GM12865 (cell line): Measurements from ENCODE around the gene GCLC.

ENCODE experiments used
- DNase-seq: peaks from one replicate; pipeline ENCODE4 v3.0.0; 2010; ENCODE audit warnings: low read depth
- H3K4me3 ChIP-seq: 2 replicates; pipeline ENCODE4 v1.5.1; 2011; ENCODE audit warnings: mild to moderate bottlenecking, low read depth, low read length, control low read depth
- CTCF ChIP-seq: IDR thresholded peaks from 2 replicates; pipeline ENCODE4 v1.5.1; 2011; ENCODE audit warnings: low read length, control low read depth, low read depth, inconsistent platforms; ENCODE audit not compliant: insufficient read depth; ENCODE audit errors: missing control alignments

The GCLC gene

GRCh38 chr6:53585208-53585900, 40.5 kb upstream of the GCLC start:
- DNase-seq, result no peak
- H3K4me3 ChIP-seq, result no peak overlapping the region
- TF ChIP-seq CTCF, result no peak

- DNase-seq, result no peak
- no peak for TF ChIP-seq CTCF
- no peak overlapping the region for H3K4me3 ChIP-seq
Measured at GRCh38 chr6:53584726-53585125, 39.8 kb upstream of the GCLC start.

GRCh38 chr6:53583451-53583850, 38.5 kb upstream of the GCLC start:
- DNase-seq, result no peak
- no peak overlapping the region for H3K4me3 ChIP-seq
- no peak for TF ChIP-seq CTCF

- DNase-seq, result no peak
- no peak overlapping the region for H3K4me3 ChIP-seq
- TF ChIP-seq CTCF, result no peak
Measured at GRCh38 chr6:53582963-53583362, 38.1 kb upstream of the GCLC start.

GRCh38 chr6:53581856-53582255, 37.0 kb upstream of the GCLC start:
- DNase-seq, result no peak
- no peak for TF ChIP-seq CTCF
- H3K4me3 ChIP-seq, result no peak overlapping the region

GRCh38 chr6:53581173-53581773, 36.4 kb upstream of the GCLC start:
- H3K4me3 ChIP-seq, result no peak overlapping the region
- DNase-seq, result no peak
- TF ChIP-seq CTCF, result no peak

GRCh38 chr6:53579338-53579737, 34.4 kb upstream of the GCLC start:
- DNase-seq, result no peak
- no peak overlapping the region for H3K4me3 ChIP-seq
- TF ChIP-seq CTCF, result no peak
